B cell (primary cell): ENCODE data around the gene HPCA. TPM values are rescaled to one million over a fixed set of nuclear protein-coding genes. Genes with fewer than 3 reads are reported as not detected.

Experiments
- ATAC-seq: fragments of 200-7000 bp; cut with Tn5 transposase; one replicate; pipeline ENCODE4 v1.10.0; 2021; ENCODE audit warnings: low read depth, mild to moderate bottlenecking, moderate number of reproducible peaks, moderate library complexity
- CTCF ChIA-PET: fragments of 350-600 bp; sonication (Branson Sonifier 250); formaldehyde crosslinking; loops from one replicate; lab custom pipeline; 2021; ENCODE audit warnings: antibody characterized with exemption, inconsistent platforms; lab: Charles Lee
- POLR2A ChIA-PET: fragments of 350-600 bp; sonication (Branson Sonifier 250); formaldehyde crosslinking; loops from one replicate; lab custom pipeline; 2021; ENCODE audit warnings: antibody characterized with exemption; lab: Charles Lee
- DNase-seq: peaks from one replicate; pipeline ENCODE4 v3.0.0; 2013
- H2AFZ ChIP-seq: 2 replicates; pipeline ENCODE4 v1.6.1; 2012; ENCODE audit warnings: mild to moderate bottlenecking, low read depth, low read length; ENCODE audit not compliant: insufficient read depth, poor library complexity, severe bottlenecking
- H3K27ac ChIP-seq, 2 donors: 1 replicate in 1 of 2; 2 replicates in 1 of 2; pipeline ENCODE4 v1.5.1; 2012 to 2013; ENCODE audit warnings: low read length in 2 of 2, mild to moderate bottlenecking in 2 of 2, moderate library complexity in 1 of 2
- H3K27me3 ChIP-seq, 4 experiments: fragments of 200-600 bp in 1 of 4; sonication (generic) in 1 of 4; replicated peaks in 1 of 4; 1 replicate in 2 of 4; 2 replicates in 2 of 4; pipeline versions ENCODE4 v1.6.1 to v1.7.0; 2013 to 2016; ENCODE audit warnings: low read length in 3 of 4, mild to moderate bottlenecking in 2 of 4, mixed read lengths in 1 of 4, moderate library complexity in 1 of 4; ENCODE audit not compliant: insufficient read depth in 4 of 4, control insufficient read depth in 3 of 4; ENCODE audit errors: control extremely low read depth in 1 of 4
- H3K36me3 ChIP-seq, 2 experiments: replicated peaks in 1 of 2; 1 replicate in 1 of 2; 2 replicates in 1 of 2; pipeline versions ENCODE4 v1.6.1 to v1.7.1; 2013; ENCODE audit warnings: low read length in 1 of 2; ENCODE audit not compliant: insufficient read depth in 2 of 2, control insufficient read depth in 1 of 2; ENCODE audit errors: control extremely low read depth in 1 of 2, extremely low read depth in 1 of 2
- H3K4me1 ChIP-seq, 2 donors: fragments of 200-600 bp in 1 of 2; sonication (generic) in 1 of 2; 1 replicate in 1 of 2; 2 replicates in 1 of 2; pipeline versions ENCODE4 v1.5.1 to v1.6.1; 2013 to 2017; ENCODE audit warnings: low read length in 2 of 2; ENCODE audit not compliant: control insufficient read depth in 2 of 2, insufficient read depth in 2 of 2
- H3K4me2 ChIP-seq: replicated peaks from 2 replicates; pipeline ENCODE3; 2012; ENCODE audit warnings: mild to moderate bottlenecking, low read depth, low read length; ENCODE audit not compliant: poor library complexity, severe bottlenecking
- H3K4me3 ChIP-seq, 5 experiments: fragments of 200-600 bp in 1 of 5; sonication (generic) in 1 of 5; 1 replicate in 3 of 5; 2 replicates in 2 of 5; pipeline versions ENCODE4 v1.5.1 to v1.7.0; 2011 to 2016; ENCODE audit warnings: low read length in 4 of 5, mild to moderate bottlenecking in 4 of 5, low read depth in 2 of 5, control low read depth in 1 of 5, moderate library complexity in 1 of 5; ENCODE audit not compliant: insufficient read depth in 1 of 5; ENCODE audit errors: control extremely low read depth in 1 of 5, extremely low read depth in 1 of 5
- H3K79me2 ChIP-seq: fragments of 200-600 bp; sonication (generic); one replicate; pipeline ENCODE4 v1.6.0; 2016; ENCODE audit warnings: low read length; ENCODE audit not compliant: control insufficient read depth, insufficient read depth
- H3K9ac ChIP-seq: fragments of 200-600 bp; sonication (generic); 2 replicates; pipeline ENCODE4 v1.6.1; 2017; ENCODE audit warnings: mild to moderate bottlenecking, low read length, moderate library complexity
- H3K9me3 ChIP-seq, 3 donors: one replicate each; pipeline versions ENCODE4 v1.6.1 to v1.7.1; 2013; ENCODE audit warnings: low read length in 2 of 3; ENCODE audit not compliant: control insufficient read depth in 2 of 3, insufficient read depth in 1 of 3; ENCODE audit errors: control extremely low read depth in 1 of 3
- H4K20me1 ChIP-seq: 2 replicates; pipeline ENCODE4 v1.6.0; 2012; ENCODE audit warnings: mild to moderate bottlenecking, low read length; ENCODE audit not compliant: insufficient read depth, control insufficient read depth, poor library complexity, severe bottlenecking
- H3K27ac Mint-ChIP-seq: one replicate; pipeline ENCODE4 v1.8.0; 2021; ENCODE audit warnings: mixed read lengths
- H3K27me3 Mint-ChIP-seq: one replicate; pipeline ENCODE4 v1.8.0; 2021; ENCODE audit warnings: mixed read lengths
- H3K4me1 Mint-ChIP-seq: one replicate; pipeline ENCODE4 v1.8.0; 2021; ENCODE audit warnings: mixed read lengths
- H3K4me3 Mint-ChIP-seq: one replicate; pipeline ENCODE4 v1.8.0; 2021; ENCODE audit warnings: mixed read lengths
- H3K9me3 Mint-ChIP-seq: one replicate; pipeline ENCODE4 v1.8.0; 2022; ENCODE audit warnings: mixed read lengths; ENCODE audit not compliant: insufficient read depth
- CTCF ChIP-seq: fragments of 200-600 bp; IDR thresholded peaks from one replicate; pipeline ENCODE4 v1.8.0; 2022; ENCODE audit warnings: antibody characterized with exemption, mild to moderate bottlenecking
- EZH2 ChIP-seq: IDR thresholded peaks from 2 replicates; pipeline ENCODE4 v1.6.1; 2012; ENCODE audit warnings: borderline replicate concordance, low read depth, mild to moderate bottlenecking, moderate library complexity, low read length; ENCODE audit not compliant: insufficient read depth, poor library complexity, severe bottlenecking
- whole genome bisulfite sequencing: methylation state at CpG from one replicate; pipeline ENCODE4 v1.1.5; 2013; ENCODE audit warnings: missing lambda C conversion rate; ENCODE audit not compliant: insufficient coverage; 5-methylcytosine and 5-hydroxymethylcytosine counted together
- intact Hi-C: fragments of 100-400 bp; cut with micrococcal nuclease; formaldehyde crosslinking; loops from one replicate; pipeline ENCODE4 v1.10.0; 2022
- polyA plus RNA-seq: library from polyadenylated mRNA; depleted of rRNA; stranded (reverse); fragments of >200 nt; gene quantifications from 2 replicates; pipeline ENCODE4 v1.2.3, GENCODE V29; 2012
- total RNA-seq, 2 donors: library from RNA; stranded (reverse); fragments of 120-200 nt in 1 of 2; gene quantifications; 1 replicate in 1 of 2; 2 replicates in 1 of 2; pipeline versions ENCODE4 v1.2.3 to v1.2.4, GENCODE V29; 2013 to 2022

Gene HPCA
- total and polyA plus RNA-seq, 2 donors (not counting 1 experiment from before 2014, with no cell fraction given): 0.06 TPM; not detected in 1

GRCh38 chr1:32900956-32901822 is 14.9 kb downstream of the HPCA start, which contains the start of gene TMEM54:
Gene TMEM54 (minus strand): TSS chr1:32901389. CDS start chr1:32901238, 151 bp downstream.
- TF ChIP-seq CTCF: no peak
- peak; percentile 61 for TF ChIP-seq EZH2
- H3K27me3 Mint-ChIP-seq: peaks cover 39% of the 10 kb centered on the region
- Histone ChIP-seq H3K4me3 (peak within 1 kb of the TSS in 4 of 5 experiments; percentile 24 to 54 (median 40)), H3K4me1 (peaks cover 9 to 10% of the 10 kb centered on the region in 2 donors), H3K36me3 (no peaks in the 10 kb centered on the region), H3K79me2 (no peaks in the 10 kb centered on the region), H3K27ac (no peak within 1 kb of the TSS), H4K20me1 (no peaks in the 10 kb centered on the region), H3K4me2 (peak within 1 kb of the TSS; percentile 85), H2AFZ (peak within 1 kb of the TSS; percentile 36), H3K27me3 (peaks cover 0 to 37% (median 15%) of the 10 kb centered on the region in 4 experiments), H3K9ac (peak within 1 kb of the TSS; percentile 52), H3K9me3 (peaks cover 0 to 15% (median 0%) of the 10 kb centered on the region in 3 donors)
- CTCF ChIA-PET: interaction anchor here (0.9 kb wide), 1 partner anchor 9 kb away, joined by 3 read pairs; no protein-coding TSS in a partner anchor
- H3K4me1 Mint-ChIP-seq: peaks cover 11% of the 10 kb centered on the region
- ATAC-seq: peak; percentile 44
- H3K9me3 Mint-ChIP-seq: no peaks in the 10 kb centered on the region
- POLR2A ChIA-PET: no interaction called here
- peak; percentile 48 for DNase-seq
- WGBS: 2% methylated on average over 88 of the region's 92 CpGs
- intact Hi-C loops: no loop called here
- H3K4me3 Mint-ChIP-seq: peak within 1 kb of the TSS; percentile 76
- H3K27ac Mint-ChIP-seq: no peak within 1 kb of the TSS
